ENCODE measurements around the gene FADS2. TPM values are rescaled to one million over a fixed set of nuclear protein-coding genes. Genes with fewer than 3 reads are reported as not detected.

FADS2 gene
- total and polyA plus RNA-seq, 2 of the 13 experiments (the other 11 are each of a cell fraction or from before 2014, with no cell fraction given) = 90.1 to 124 TPM

GRCh38 chr11:61827571-61828378 is at the start of gene FADS2 (continued):
- no peak for TF ChIP-seq SNRNP70 (IDR thresholded peaks at IDR 0.05; ENCODE audit: low read depth, low read length)
- no peak for TF ChIP-seq ZNF556 (CRISPR knock-in tag; IDR thresholded peaks at IDR 0.05; ENCODE audit: borderline replicate concordance)
- TF ChIP-seq RBM39 (IDR thresholded peaks at IDR 0.05; ENCODE audit: low read depth, low read length, poor library complexity, severe bottlenecking) = no peak
- TF ChIP-seq RORA (CRISPR knock-in tag; IDR thresholded peaks at IDR 0.05) = no peak
- no peak for TF ChIP-seq RXRB (CRISPR knock-in tag; IDR thresholded peaks at IDR 0.05; ENCODE audit: borderline replicate concordance)
- no peak for TF ChIP-seq KLF6 (CRISPR knock-in tag; IDR thresholded peaks at IDR 0.05)
- TF ChIP-seq, protein P1, sequence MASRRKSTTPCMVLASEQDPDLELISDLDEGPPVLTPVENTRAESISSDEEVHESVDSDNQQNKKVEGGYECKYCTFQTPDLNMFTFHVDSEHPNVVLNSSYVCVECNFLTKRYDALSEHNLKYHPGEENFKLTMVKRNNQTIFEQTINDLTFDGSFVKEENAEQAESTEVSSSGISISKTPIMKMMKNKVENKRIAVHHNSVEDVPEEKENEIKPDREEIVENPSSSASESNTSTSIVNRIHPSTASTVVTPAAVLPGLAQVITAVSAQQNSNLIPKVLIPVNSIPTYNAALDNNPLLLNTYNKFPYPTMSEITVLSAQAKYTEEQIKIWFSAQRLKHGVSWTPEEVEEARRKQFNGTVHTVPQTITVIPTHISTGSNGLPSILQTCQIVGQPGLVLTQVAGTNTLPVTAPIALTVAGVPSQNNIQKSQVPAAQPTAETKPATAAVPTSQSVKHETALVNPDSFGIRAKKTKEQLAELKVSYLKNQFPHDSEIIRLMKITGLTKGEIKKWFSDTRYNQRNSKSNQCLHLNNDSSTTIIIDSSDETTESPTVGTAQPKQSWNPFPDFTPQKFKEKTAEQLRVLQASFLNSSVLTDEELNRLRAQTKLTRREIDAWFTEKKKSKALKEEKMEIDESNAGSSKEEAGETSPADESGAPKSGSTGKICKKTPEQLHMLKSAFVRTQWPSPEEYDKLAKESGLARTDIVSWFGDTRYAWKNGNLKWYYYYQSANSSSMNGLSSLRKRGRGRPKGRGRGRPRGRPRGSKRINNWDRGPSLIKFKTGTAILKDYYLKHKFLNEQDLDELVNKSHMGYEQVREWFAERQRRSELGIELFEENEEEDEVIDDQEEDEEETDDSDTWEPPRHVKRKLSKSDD (CRISPR knock-in tag; IDR thresholded peaks at IDR 0.05; ENCODE audit: low read depth) = peak; percentile 73
- TF ChIP-seq EP300 (IDR thresholded peaks at IDR 0.05; ENCODE audit: low read depth in 2 of 2, low read length in 2 of 2) = no peak
- TF ChIP-seq EP300 (CRISPR knock-in tag; IDR thresholded peaks at IDR 0.05; ENCODE audit: borderline replicate concordance) = no peak
- no peak for TF ChIP-seq RFXAP (CRISPR knock-in tag; IDR thresholded peaks at IDR 0.05; ENCODE audit: borderline replicate concordance)
- no peak for TF ChIP-seq JUND (CRISPR knock-in tag; IDR thresholded peaks at IDR 0.05)
- no peak for TF ChIP-seq SRSF1 (optimal IDR thresholded peaks at IDR 0.05; ENCODE audit: low read depth, low read length)
- TF ChIP-seq ZNF768 (CRISPR knock-in tag; IDR thresholded peaks at IDR 0.05) = no peak
- TF ChIP-seq CHCHD3 (CRISPR knock-in tag; IDR thresholded peaks at IDR 0.05) = no peak
- peak; percentile 74; the same call in 1 of the 2 replicates for TF ChIP-seq ZBTB38 (CRISPR knock-in tag; IDR thresholded peaks at IDR 0.05)
- TF ChIP-seq MTF2 (CRISPR knock-in tag; IDR thresholded peaks at IDR 0.05; ENCODE audit: borderline replicate concordance) = no peak
- no peak for TF ChIP-seq ZNF263 (CRISPR knock-in tag; IDR thresholded peaks at IDR 0.05)
- TF ChIP-seq MTA1 (CRISPR knock-in tag; IDR thresholded peaks at IDR 0.05; ENCODE audit: borderline replicate concordance) = peak; percentile 92
- TF ChIP-seq ZBTB7A (CRISPR knock-in tag; IDR thresholded peaks at IDR 0.05) = no peak
- TF ChIP-seq MED13 (CRISPR knock-in tag; IDR thresholded peaks at IDR 0.05) = peak; percentile 44; the same call in 1 of the 2 replicates
- no peak for TF ChIP-seq IRX3 (CRISPR knock-in tag; IDR thresholded peaks at IDR 0.05; ENCODE audit: borderline replicate concordance, low read depth)
- TF ChIP-seq KLF11 (CRISPR knock-in tag; IDR thresholded peaks at IDR 0.05) = no peak
- TF ChIP-seq ZNF891 (CRISPR knock-in tag; IDR thresholded peaks at IDR 0.05) = no peak
- TF ChIP-seq FOXK2 (IDR thresholded peaks at IDR 0.05) = no peak
- TF ChIP-seq KLF9 (CRISPR knock-in tag; IDR thresholded peaks at IDR 0.05; ENCODE audit: low read depth) = no peak
- TF ChIP-seq CBX5 (CRISPR knock-in tag; IDR thresholded peaks at IDR 0.05; ENCODE audit: borderline replicate concordance) = no peak
- 0 out of 2 replicates have a peak, but pooled peaks have one; percentile 22 for TF ChIP-seq ZNF317 (CRISPR knock-in tag; IDR thresholded peaks at IDR 0.05)
- no peak; the same call in 1 of the 2 replicates for TF ChIP-seq EED (CRISPR knock-in tag; IDR thresholded peaks at IDR 0.05)
- TF ChIP-seq ZNF383 (CRISPR knock-in tag; IDR thresholded peaks at IDR 0.05; ENCODE audit: borderline replicate concordance) = no peak
- no peak for TF ChIP-seq ZNF326 (CRISPR knock-in tag; IDR thresholded peaks at IDR 0.05; ENCODE audit: borderline replicate concordance)
- no peak for TF ChIP-seq ZNF441 (CRISPR knock-in tag; IDR thresholded peaks at IDR 0.05; ENCODE audit: borderline replicate concordance)
- TF ChIP-seq ATRX (CRISPR knock-in tag; IDR thresholded peaks at IDR 0.05; ENCODE audit: borderline replicate concordance) = no peak

Data from HepG2 (cell line).